T47D (cell line): Measurements from ENCODE around the gene CBX3.
A peak's percentile ranks its signal among the peaks of the same experiment; 100 is the strongest.
"Not testable (repeated sequence)": the region's sequence is repeated elsewhere in the genome, so short reads cannot be mapped to it uniquely, and the experiment has no call there.

Experiments used
- DNase-seq, 2 experiments: peaks; one replicate each; pipeline versions ENCODE4 v3.0.0 to v3.0.0-alpha.2; 2011 to 2012; ENCODE audit warnings: low read depth in 1 of 2, low spot score in 1 of 2
- JUND ChIP-seq: IDR thresholded peaks from 2 replicates; pipeline ENCODE4 v1.6.1; 2012; ENCODE audit warnings: low read depth
- in situ Hi-C: cut with HindIII; loops from 2 replicates; pipeline ENCODE4 v1.10.0; 2016; ENCODE audit warnings: low sequenced_read_pairs, low pct_unique_long_range_greater_than_20kb

CBX3 gene

GRCh38 chr7:26178272-26178960 lies 23.1 kb upstream of the CBX3 start:
- no peak for TF ChIP-seq JUND
- peak in 1 of 2 experiments; percentile 60 for DNase-seq
- in situ Hi-C loops: no loop called here

- in situ Hi-C loops: no loop called here
- TF ChIP-seq JUND: no peak
- no peak for DNase-seq
Observed at GRCh38 chr7:26179422-26179821, 22.1 kb upstream of the CBX3 start.

- in situ Hi-C loops: no loop called here
- DNase-seq: no peak
- no peak for TF ChIP-seq JUND
Observed at GRCh38 chr7:26179826-26180497, 21.6 kb upstream of the CBX3 start.

GRCh38 chr7:26180792-26181198 lies 20.8 kb upstream of the CBX3 start:
- in situ Hi-C loops: no loop called here
- no peak for TF ChIP-seq JUND
- DNase-seq: no peak

GRCh38 chr7:26181474-26182227 lies 19.9 kb upstream of the CBX3 start:
- no peak for TF ChIP-seq JUND
- no peak for DNase-seq
- in situ Hi-C loops: no loop called here

- DNase-seq: peak in 1 of 2 experiments; percentile 45
- in situ Hi-C loops: no loop called here
- no peak for TF ChIP-seq JUND
Observed at GRCh38 chr7:26182283-26182682, 19.3 kb upstream of the CBX3 start.

GRCh38 chr7:26182706-26183105 lies 18.8 kb upstream of the CBX3 start:
- in situ Hi-C loops: no loop called here
- peak in 1 of 2 experiments; percentile 46 for DNase-seq
- TF ChIP-seq JUND: no peak

- in situ Hi-C loops: no loop called here
- no peak for DNase-seq
- TF ChIP-seq JUND: no peak
Observed at GRCh38 chr7:26183545-26184280, 17.8 kb upstream of the CBX3 start.

GRCh38 chr7:26184281-26185101 lies 17.1 kb upstream of the CBX3 start:
- DNase-seq, in situ Hi-C loops: not testable (repeated sequence)

- in situ Hi-C loops: no loop called here
- no peak for TF ChIP-seq JUND
- DNase-seq: no peak
Observed at GRCh38 chr7:26185131-26185843, 16.3 kb upstream of the CBX3 start.

- in situ Hi-C loops: no loop called here
- no peak for DNase-seq
- no peak for TF ChIP-seq JUND
Observed at GRCh38 chr7:26185844-26186180, 15.7 kb upstream of the CBX3 start.
